HG03135 (cell line): ENCODE results near the gene PTBP2.

Experiments used
- ATAC-seq: cut with Tn5 transposase; IDR thresholded peaks from one replicate; pipeline ENCODE4 v1.9.1; 2021; ENCODE audit warnings: mild to moderate bottlenecking, moderate library complexity; ENCODE audit not compliant: unreplicated experiment

The PTBP2 gene

GRCh38 chr1:96820107-96820506 lies 98.5 kb downstream of the PTBP2 start:
- no peak for ATAC-seq

GRCh38 chr1:96820671-96821070 lies 99.1 kb downstream of the PTBP2 start:
- no peak for ATAC-seq

GRCh38 chr1:96825231-96825630 lies 103.6 kb downstream of the PTBP2 start:
- no peak for ATAC-seq

- ATAC-seq = no peak
These were observed 104.5 kb downstream of the PTBP2 start for GRCh38 chr1:96825950-96826576.

GRCh38 chr1:96833376-96833775 lies 111.8 kb downstream of the PTBP2 start:
- ATAC-seq = no peak

GRCh38 chr1:96834986-96835385 lies 113.4 kb downstream of the PTBP2 start:
- no peak for ATAC-seq

DNA sequence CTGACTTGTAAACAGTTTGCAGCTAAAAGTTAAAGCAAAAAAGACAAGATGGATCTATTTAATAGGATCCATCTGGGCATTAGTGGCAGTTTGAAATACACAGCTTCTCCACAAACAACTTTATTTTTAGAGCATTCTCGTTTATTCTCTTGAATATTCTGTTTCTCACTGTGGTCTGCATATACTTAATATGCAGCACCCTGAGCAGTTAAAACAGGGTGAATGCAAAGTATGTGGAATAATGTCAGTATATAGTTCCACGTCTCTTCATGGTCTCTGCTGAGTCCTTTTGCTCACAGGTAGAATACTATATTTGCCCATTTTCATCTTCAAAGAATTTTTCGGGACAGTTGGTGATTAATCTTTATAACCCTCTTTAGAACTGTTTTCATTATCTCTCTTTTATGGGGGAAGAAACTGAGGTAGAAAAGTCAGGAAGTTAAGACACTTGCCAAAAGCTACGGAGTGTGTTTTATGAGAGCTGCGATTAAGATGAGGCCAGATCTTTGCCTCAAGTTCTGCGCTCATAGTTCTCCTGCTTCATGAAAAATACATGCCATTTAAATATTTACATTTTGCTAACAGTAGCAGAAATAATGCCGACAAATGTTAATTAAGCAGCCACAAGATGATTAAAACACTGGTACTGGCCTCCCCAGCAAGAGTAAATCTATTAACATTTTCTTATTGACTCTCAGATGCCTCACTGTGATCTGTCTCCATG lies 115.6 kb downstream of the PTBP2 start:
- no peak for ATAC-seq

DNA sequence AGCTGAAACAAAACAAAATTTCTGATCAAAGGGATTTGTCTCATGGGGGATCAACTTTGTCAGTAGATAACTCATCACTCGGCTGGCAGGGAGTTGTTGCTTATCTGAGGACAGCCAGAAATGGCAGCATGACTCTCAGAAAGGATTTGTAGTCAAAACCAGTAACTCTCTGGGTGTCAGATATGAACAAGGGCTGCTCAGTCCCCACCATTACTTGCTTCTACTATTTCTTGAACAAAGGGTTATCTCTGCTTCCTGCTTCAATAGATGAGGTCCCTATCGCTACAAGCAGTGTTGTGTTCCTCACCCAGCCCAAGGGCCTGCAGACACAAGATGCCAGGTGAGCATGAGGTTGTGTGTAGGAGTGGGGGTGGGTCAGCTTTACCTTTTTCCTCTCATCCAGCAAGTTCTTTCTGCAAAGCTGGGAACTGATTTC lies 116.2 kb downstream of the PTBP2 start:
- no peak for ATAC-seq

GRCh38 chr1:96840396-96840795 lies 118.8 kb downstream of the PTBP2 start:
- ATAC-seq = no peak

- ATAC-seq = no peak
These were observed 120.6 kb downstream of the PTBP2 start for GRCh38 chr1:96842215-96842614.

DNA sequence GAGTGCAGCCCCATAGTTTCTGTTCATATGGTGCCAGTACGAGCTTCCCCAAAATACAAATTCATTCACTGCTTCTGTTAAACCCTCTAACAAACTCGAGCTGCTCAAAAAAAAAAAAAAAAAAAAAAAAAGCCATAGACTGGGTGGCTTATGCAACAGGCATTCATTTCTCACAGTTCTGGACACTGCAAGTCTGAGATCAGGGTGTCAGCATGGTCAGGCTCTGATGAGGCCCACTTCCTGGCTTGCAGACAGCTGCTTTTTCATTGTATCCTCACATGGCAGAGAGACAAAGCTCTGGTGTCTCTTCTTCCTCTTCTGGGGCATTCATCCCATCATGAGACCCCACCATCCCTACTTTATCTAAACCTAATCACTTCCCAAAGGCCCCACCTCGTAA lies 121.6 kb downstream of the PTBP2 start:
- ATAC-seq = no peak

DNA sequence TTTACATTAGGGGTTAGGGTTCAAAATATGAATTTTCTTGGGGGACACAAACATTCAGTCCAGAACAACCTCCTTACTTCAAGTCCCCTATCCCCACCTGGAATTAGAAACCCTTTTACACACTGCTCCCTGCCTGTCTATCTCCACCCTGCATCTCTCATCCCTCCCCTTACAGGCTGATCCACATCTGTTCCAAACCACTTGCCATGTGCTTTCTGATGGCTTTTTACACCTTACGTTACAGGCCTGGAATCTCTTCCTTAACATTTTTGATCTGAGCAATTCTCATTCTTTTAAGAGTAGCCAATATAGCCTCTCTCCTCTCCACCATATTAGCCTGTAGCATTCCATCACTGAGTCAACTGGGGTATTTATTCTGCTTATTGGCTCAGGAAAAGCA lies 122.0 kb downstream of the PTBP2 start:
- no peak for ATAC-seq

- peak; percentile 82 for ATAC-seq
These were observed 123.9 kb downstream of the PTBP2 start for GRCh38 chr1:96845464-96845863.

DNA sequence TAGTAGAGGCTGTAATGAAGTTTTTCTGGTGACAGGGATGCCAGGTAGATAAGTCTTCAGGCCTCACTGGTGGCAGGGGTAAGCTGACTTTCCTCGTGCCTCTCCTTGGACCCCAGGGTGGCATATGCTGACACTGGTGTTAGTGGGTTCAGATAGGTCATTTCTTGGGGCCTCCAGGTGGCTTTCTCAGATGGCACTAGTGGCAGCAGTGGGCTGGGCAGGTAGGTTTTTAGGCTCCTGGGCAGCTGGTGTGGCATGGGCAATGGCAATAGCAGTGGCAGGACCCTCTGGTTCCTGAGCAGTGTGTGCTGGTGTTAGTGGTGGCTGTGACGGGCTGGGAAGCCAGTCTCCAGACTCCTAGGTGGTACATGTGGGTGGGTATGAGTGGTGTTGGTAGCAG lies 140.3 kb downstream of the PTBP2 start:
- ATAC-seq = no peak

GRCh38 chr1:96863449-96863848 lies 141.9 kb downstream of the PTBP2 start:
- no peak for ATAC-seq
